Tibial nerve (tissue), 4 donors: ENCODE data around the gene FADS2. TPM values are rescaled to one million over a fixed set of nuclear protein-coding genes. Genes with fewer than 3 reads are reported as not detected.
A peak's percentile ranks its signal among the peaks of the same experiment; 100 is the strongest.

Source experiments
- DNase-seq, 2 donors: peaks; one replicate each; pipeline ENCODE4 v3.0.0-alpha.2; 2019; ENCODE audit warnings: low spot score in 2 of 2
- H3K27ac ChIP-seq, 4 donors: fragments of 200-600 bp; sonication (generic) in 3 of 4; one replicate each; pipeline ENCODE4 v1.5.1; 2017 to 2019; ENCODE audit warnings: mild to moderate bottlenecking in 1 of 4
- H3K27me3 ChIP-seq, 2 donors: fragments of 200-600 bp; sonication (generic) in 1 of 2; one replicate each; pipeline versions ENCODE4 v1.5.1 to v1.6.0; 2017 to 2019
- H3K36me3 ChIP-seq, 3 donors: fragments of 200-600 bp; sonication (generic); one replicate each; pipeline ENCODE4 v1.5.1; 2018 to 2019
- H3K4me1 ChIP-seq, 4 donors: fragments of 200-600 bp; sonication (generic) in 3 of 4; one replicate each; pipeline ENCODE4 v1.5.1; 2017 to 2019
- H3K4me3 ChIP-seq, 4 donors: fragments of 200-600 bp; sonication (generic) in 3 of 4; one replicate each; pipeline ENCODE4 v1.5.1; 2017 to 2019; ENCODE audit warnings: mild to moderate bottlenecking in 1 of 4, moderate library complexity in 1 of 4
- H3K9me3 ChIP-seq, 4 donors: fragments of 200-600 bp; sonication (generic) in 3 of 4; one replicate each; pipeline ENCODE4 v1.5.1; 2017 to 2019
- CTCF ChIP-seq, 5 experiments: fragments of 200-600 bp in 3 of 5; fragments of 450-650 bp in 2 of 5; sonication (generic) in 3 of 5; IDR thresholded peaks; one replicate each; pipeline ENCODE4 v1.5.1; 2016 to 2019; ENCODE audit warnings: antibody characterized with exemption in 5 of 5, mild to moderate bottlenecking in 3 of 5, moderate library complexity in 2 of 5
- EP300 ChIP-seq, 2 donors: sonication (generic); formaldehyde crosslinking; IDR thresholded peaks; one replicate each; pipeline ENCODE4 v1.6.1; 2017; ENCODE audit warnings: antibody characterized with exemption in 2 of 2, mild to moderate bottlenecking in 1 of 2
- POLR2A ChIP-seq, 2 donors: fragments of 450-650 bp; IDR thresholded peaks; one replicate each; pipeline ENCODE4 v1.6.1; 2017; ENCODE audit warnings: antibody characterized with exemption in 2 of 2, mild to moderate bottlenecking in 2 of 2, moderate library complexity in 2 of 2
- WGBS, 2 donors: methylation state at CpG; one replicate each; pipeline ENCODE4 v1.1.5; 2018; 5-methylcytosine and 5-hydroxymethylcytosine counted together
- total RNA-seq, 4 donors: library from RNA; depleted of rRNA; stranded (reverse); fragments of >200 nt; gene quantifications; one replicate each; pipeline ENCODE4 v1.1.0, GENCODE V29; 2016

Gene FADS2
- total RNA-seq, 4 donors from 2014 or later, result 17.4 to 59.2 (median 32.7) TPM

DNA sequence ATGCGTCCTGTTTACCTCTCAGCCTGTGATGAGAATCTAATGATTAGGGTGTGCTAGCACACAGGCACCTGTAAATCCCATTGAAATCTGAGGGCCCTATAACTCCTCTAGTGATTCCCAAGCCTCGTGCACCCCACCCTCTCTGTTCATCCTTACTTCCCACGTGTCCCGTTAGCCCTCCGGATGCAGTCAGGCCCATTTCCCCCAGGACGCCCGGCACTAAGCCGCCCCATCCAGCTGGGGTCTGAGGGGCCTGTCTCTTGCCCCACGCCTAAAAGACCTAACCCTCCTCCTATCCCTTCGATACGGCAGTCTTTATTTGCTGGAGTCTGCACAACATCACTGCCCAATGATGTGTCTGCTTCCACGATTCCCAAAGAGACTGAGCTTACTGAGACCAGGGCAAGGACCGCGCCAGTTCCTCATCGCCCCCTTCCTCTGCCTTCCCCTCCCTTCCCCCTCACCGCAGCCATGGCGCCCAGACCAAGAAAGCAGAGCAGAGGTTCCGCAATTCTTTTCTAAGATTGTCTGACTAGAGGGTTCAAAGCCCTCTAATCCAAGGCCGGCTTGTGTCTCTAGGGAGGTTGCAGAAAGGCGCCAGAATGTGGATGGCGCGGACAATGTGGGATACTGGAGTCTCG lies 1.1 kb upstream of the FADS2 start:
- DNase-seq, result peak in 1 of 2 donors; percentile 31
- 18 to 22% methylated on average over 19 to 23 of the region's 23 CpGs for WGBS, 2 donors
- no peak for TF ChIP-seq CTCF (IDR thresholded peaks at IDR 0.05)
- TF ChIP-seq EP300 (IDR thresholded peaks at IDR 0.05), result no peak
- no peak for TF ChIP-seq POLR2A (IDR thresholded peaks at IDR 0.05)
- peak overlapping the region; percentile 37 to 72 (median 61) for H3K4me3 ChIP-seq
- H3K4me1 ChIP-seq, result peaks cover 0 to 54% (median 26%) of the 10 kb centered on the region in 4 donors
- H3K27me3 ChIP-seq, result no peaks in the 10 kb centered on the region
- H3K9me3 ChIP-seq, result no peaks in the 10 kb centered on the region
- H3K36me3 ChIP-seq, result no peaks in the 10 kb centered on the region
- H3K27ac ChIP-seq, result peak overlapping the region; percentile 46 to 90 (median 82)

- H3K27ac ChIP-seq, result peak overlapping the region; percentile 1 to 90 (median 82)
- TF ChIP-seq CTCF (IDR thresholded peaks at IDR 0.05) (no peak), EP300 (IDR thresholded peaks at IDR 0.05) (no peak), POLR2A (IDR thresholded peaks at IDR 0.05) (no peak)
- WGBS, 2 donors, result 0 to 1% methylated on average over 1 to 16 of the region's 16 CpGs
- DNase-seq, result no peak
- H3K27me3 ChIP-seq, result no peaks in the 10 kb centered on the region
- H3K4me3 ChIP-seq, result peak overlapping the region; percentile 37 to 72 (median 61)
- H3K4me1 ChIP-seq, result peaks cover 0 to 66% (median 26%) of the 10 kb centered on the region in 4 donors
- no peaks in the 10 kb centered on the region for H3K36me3 ChIP-seq
- H3K9me3 ChIP-seq, result no peaks in the 10 kb centered on the region
Measured at GRCh38 chr11:61828379-61828628, 204 bp downstream of the FADS2 start.

DNA sequence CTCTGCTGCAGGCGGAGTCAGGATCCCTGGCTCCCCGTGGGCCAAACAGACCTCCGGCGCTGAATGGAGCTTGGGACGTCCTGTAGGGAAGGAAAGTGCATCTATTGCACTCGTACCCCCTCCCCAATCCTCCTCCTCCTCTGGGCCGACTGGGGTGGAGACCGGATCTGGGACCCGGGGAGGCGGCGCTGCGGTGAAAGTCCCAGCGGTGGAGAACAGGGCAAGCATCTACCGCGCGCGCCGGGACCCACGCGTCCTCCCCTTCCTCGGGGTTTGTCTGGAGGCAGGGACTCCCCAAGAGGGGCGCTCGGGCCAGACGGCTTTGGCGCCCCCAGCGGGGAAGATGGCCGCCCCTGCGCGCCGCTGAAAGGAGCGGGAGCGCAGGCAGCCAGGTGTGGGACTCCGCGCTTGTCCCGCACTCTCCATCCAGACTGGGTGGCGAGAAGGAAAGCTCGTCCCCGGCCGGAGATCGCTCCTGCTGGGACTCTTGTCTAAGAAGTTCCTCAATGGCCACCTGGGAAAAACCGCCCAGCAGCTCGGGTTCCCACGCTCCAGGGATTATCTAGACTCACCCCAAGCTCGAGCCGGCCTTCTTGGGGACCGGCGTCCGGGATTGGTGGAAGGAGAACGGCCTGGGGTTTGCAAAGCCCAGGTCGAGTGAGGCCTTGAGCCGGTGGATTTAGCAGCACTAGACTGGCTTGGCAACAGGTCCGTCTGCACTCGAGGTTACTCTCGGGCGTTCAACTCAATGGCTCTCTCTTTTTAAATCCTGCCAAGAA lies 718 bp downstream of the FADS2 start:
- DNase-seq, result no peak
- WGBS, 2 donors, result 3 to 6% methylated on average over 20 to 26 of the region's 55 CpGs
- H3K4me1 ChIP-seq, result peaks cover 0 to 71% (median 28%) of the 10 kb centered on the region in 4 donors

GRCh38 chr11:61829806-61830205 lies 1.7 kb downstream of the FADS2 start:
- TF ChIP-seq CTCF (IDR thresholded peaks at IDR 0.05) (no peak), EP300 (IDR thresholded peaks at IDR 0.05) (no peak)
- Histone ChIP-seq H3K27me3 (no peaks in the 10 kb centered on the region), H3K36me3 (no peaks in the 10 kb centered on the region), H3K9me3 (no peaks in the 10 kb centered on the region), H3K4me1 (peaks cover 0 to 81% (median 37%) of the 10 kb centered on the region in 4 donors), H3K4me3 (peak overlapping the region in 3 of 4 donors; percentile 53 to 72 (median 69)), H3K27ac (peak overlapping the region in 3 of 4 donors; percentile 78 to 90 (median 86))
- 61 to 67% methylated on average over 4 of the region's 4 CpGs for WGBS, 2 donors
- DNase-seq, result no peak

More for the DNA sequence above, 718 bp downstream of the FADS2 start:
- Histone ChIP-seq H3K27ac (peak overlapping the region; percentile 1 to 90 (median 82)), H3K4me3 (peak overlapping the region; percentile 37 to 72 (median 61)), H3K9me3 (no peaks in the 10 kb centered on the region), H3K36me3 (no peaks in the 10 kb centered on the region), H3K27me3 (no peaks in the 10 kb centered on the region)
- TF ChIP-seq POLR2A (IDR thresholded peaks at IDR 0.05) (peak in 1 of 2 donors; percentile 20), CTCF (IDR thresholded peaks at IDR 0.05) (peak in 4 of 5 experiments; percentile 36 to 51 (median 46)), EP300 (IDR thresholded peaks at IDR 0.05) (no peak)
